Prostate gland (tissue), 2 donors: ENCODE data around the gene TSPAN31. TPM values are rescaled to one million over a fixed set of nuclear protein-coding genes. Genes with fewer than 3 reads are reported as not detected.

ENCODE experiments used
- DNase-seq: peaks from one replicate; pipeline ENCODE4 v3.0.0-alpha.2; 2019; ENCODE audit warnings: low spot score
- H3K27ac ChIP-seq, 2 donors: fragments of 200-600 bp; sonication (generic); 2 replicates each; pipeline ENCODE4 v1.5.1; 2017 to 2019
- H3K27me3 ChIP-seq: fragments of 200-600 bp; sonication (generic); replicated peaks from 2 replicates; pipeline ENCODE4 v1.5.1; 2019; ENCODE audit not compliant: insufficient read depth
- H3K36me3 ChIP-seq, 2 donors: fragments of 200-600 bp; sonication (generic); 1 replicate in 1 of 2; 2 replicates in 1 of 2; pipeline versions ENCODE4 v1.5.1 to v1.8.1; 2017 to 2019
- H3K4me1 ChIP-seq: fragments of 200-600 bp; sonication (generic); replicated peaks from 2 replicates; pipeline ENCODE4 v1.5.1; 2019
- H3K4me3 ChIP-seq, 2 donors: fragments of 200-600 bp; sonication (generic); 2 replicates each; pipeline ENCODE4 v1.5.1; 2017 to 2019
- H3K9me3 ChIP-seq: fragments of 200-600 bp; sonication (generic); 2 replicates; pipeline ENCODE4 v1.5.1; 2017
- POLR2A ChIP-seq: fragments of 450-650 bp; IDR thresholded peaks from one replicate; pipeline ENCODE4 v1.6.1; 2016; ENCODE audit warnings: antibody characterized with exemption, mild to moderate bottlenecking
- POLR2AphosphoS5 ChIP-seq: sonication (generic); formaldehyde crosslinking; IDR thresholded peaks from one replicate; pipeline ENCODE4 v1.6.1; 2017; ENCODE audit warnings: antibody characterized with exemption
- WGBS: methylation state at CpG from one replicate; pipeline ENCODE4 v1.1.5; 2018; 5-methylcytosine and 5-hydroxymethylcytosine counted together
- intact Hi-C: fragments of 100-400 bp; cut with DNase I; formaldehyde crosslinking; loops from one replicate; pipeline ENCODE4 v1.14.2; 2022
- total RNA-seq, 2 donors: library from RNA; depleted of rRNA; stranded (reverse); fragments of >200 nt; gene quantifications; one replicate each; pipeline ENCODE4 v1.1.0, GENCODE V29; 2016
- TF ChIP-seq, protein P1 (sequence below), 4 experiments: fragments of 200-600 bp in 2 of 4; fragments of 450-650 bp in 2 of 4; sonication (generic) in 2 of 4; IDR thresholded peaks; 1 replicate in 3 of 4; 2 replicates in 1 of 4; pipeline ENCODE4 v1.5.1; 2016 to 2019; ENCODE audit warnings: antibody characterized with exemption in 4 of 4, mild to moderate bottlenecking in 2 of 4, moderate library complexity in 2 of 4

Gene TSPAN31
- total RNA-seq, 2 donors from 2014 or later: 40.4 to 127 TPM

DNA sequence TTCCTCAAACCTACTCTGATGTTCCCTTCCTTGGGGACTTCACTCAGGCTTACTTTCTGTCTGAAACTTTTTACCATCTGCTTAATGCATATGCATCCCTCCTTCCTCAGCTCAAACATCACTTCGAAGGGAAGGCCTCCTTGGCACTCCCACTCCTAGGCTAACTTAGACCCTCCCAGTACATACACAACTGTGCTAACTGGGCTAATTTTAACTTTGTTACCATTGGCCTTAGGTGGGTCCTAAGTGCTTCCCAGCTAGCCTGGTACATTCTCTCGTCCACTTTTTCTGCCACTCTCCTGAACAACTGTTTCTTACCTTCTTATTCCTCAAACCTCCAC, 31.4 kb downstream of the TSPAN31 start:
- Histone ChIP-seq H3K36me3 (no peaks in the 10 kb centered on the region), H3K9me3 (no peaks in the 10 kb centered on the region), H3K27me3 (no peaks in the 10 kb centered on the region), H3K27ac (no peak overlapping the region), H3K4me1 (peaks cover 4% of the 10 kb centered on the region), H3K4me3 (no peak overlapping the region)
- no peak for DNase-seq
- WGBS: 83% methylated on average over 2 of the region's 2 CpGs
- TF ChIP-seq POLR2AphosphoS5 (no peak), POLR2A (no peak)
- TF ChIP-seq, protein P1, sequence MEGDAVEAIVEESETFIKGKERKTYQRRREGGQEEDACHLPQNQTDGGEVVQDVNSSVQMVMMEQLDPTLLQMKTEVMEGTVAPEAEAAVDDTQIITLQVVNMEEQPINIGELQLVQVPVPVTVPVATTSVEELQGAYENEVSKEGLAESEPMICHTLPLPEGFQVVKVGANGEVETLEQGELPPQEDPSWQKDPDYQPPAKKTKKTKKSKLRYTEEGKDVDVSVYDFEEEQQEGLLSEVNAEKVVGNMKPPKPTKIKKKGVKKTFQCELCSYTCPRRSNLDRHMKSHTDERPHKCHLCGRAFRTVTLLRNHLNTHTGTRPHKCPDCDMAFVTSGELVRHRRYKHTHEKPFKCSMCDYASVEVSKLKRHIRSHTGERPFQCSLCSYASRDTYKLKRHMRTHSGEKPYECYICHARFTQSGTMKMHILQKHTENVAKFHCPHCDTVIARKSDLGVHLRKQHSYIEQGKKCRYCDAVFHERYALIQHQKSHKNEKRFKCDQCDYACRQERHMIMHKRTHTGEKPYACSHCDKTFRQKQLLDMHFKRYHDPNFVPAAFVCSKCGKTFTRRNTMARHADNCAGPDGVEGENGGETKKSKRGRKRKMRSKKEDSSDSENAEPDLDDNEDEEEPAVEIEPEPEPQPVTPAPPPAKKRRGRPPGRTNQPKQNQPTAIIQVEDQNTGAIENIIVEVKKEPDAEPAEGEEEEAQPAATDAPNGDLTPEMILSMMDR (IDR thresholded peaks at IDR 0.05): no peak
- intact Hi-C loops: no loop called here

DNA sequence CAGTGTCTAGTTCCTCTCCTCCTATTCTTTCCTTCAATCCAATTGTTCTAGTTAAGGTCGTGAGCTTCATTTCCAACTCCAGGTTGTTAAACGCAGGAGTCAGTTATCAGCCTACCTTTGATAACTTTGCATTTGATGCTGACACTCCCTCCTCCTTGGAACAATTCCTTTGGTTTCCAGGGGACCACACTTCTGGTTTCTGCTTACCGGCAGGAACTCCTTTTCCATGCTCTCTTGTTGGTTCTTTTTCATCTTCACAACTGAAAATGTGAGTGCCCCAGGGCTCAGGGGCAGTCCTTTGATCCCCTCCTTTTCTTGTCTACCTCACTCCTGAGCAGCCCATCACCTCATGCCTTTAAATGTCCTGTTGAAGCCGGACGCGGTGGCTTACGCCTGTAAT, 32.5 kb downstream of the TSPAN31 start:
- WGBS: 88% methylated on average over 7 of the region's 7 CpGs
- Histone ChIP-seq H3K27ac (no peak overlapping the region), H3K27me3 (no peaks in the 10 kb centered on the region), H3K4me3 (no peak overlapping the region), H3K9me3 (no peaks in the 10 kb centered on the region), H3K36me3 (no peaks in the 10 kb centered on the region), H3K4me1 (no peaks in the 10 kb centered on the region)
- intact Hi-C loops: no loop called here
- no peak for DNase-seq
- no peak for TF ChIP-seq POLR2AphosphoS5
- no peak for TF ChIP-seq POLR2A
- TF ChIP-seq, protein P1 (IDR thresholded peaks at IDR 0.05): no peak

DNA sequence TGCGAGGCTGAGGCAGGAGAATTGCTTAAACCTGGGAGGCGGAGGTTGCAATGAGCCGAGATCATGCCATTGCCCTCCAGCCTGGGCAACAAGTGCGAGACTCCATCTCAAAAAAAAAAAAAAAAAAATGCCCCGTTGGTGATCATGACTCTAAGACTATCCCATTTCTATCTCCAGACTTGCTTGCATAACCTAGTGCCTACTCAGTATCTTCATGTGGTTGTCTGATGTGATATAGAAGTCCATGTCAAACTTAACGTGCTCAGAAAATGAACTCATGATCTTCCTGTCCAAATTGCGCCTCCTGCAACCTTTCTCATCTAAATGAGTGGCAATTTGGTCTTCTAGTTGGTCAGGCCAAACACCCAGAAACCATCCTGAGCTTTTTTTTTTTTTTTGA, 33.1 kb downstream of the TSPAN31 start:
- 93% methylated on average over 7 of the region's 7 CpGs for WGBS
- TF ChIP-seq POLR2AphosphoS5 (no peak), POLR2A (no peak)
- TF ChIP-seq, protein P1 (IDR thresholded peaks at IDR 0.05): no peak
- no peak overlapping the region for H3K4me3 ChIP-seq
- no peaks in the 10 kb centered on the region for H3K36me3 ChIP-seq
- intact Hi-C loops: no loop called here
- H3K9me3 ChIP-seq: no peaks in the 10 kb centered on the region
- H3K4me1 ChIP-seq: no peaks in the 10 kb centered on the region
- no peaks in the 10 kb centered on the region for H3K27me3 ChIP-seq
- no peak overlapping the region for H3K27ac ChIP-seq
- no peak for DNase-seq

DNA sequence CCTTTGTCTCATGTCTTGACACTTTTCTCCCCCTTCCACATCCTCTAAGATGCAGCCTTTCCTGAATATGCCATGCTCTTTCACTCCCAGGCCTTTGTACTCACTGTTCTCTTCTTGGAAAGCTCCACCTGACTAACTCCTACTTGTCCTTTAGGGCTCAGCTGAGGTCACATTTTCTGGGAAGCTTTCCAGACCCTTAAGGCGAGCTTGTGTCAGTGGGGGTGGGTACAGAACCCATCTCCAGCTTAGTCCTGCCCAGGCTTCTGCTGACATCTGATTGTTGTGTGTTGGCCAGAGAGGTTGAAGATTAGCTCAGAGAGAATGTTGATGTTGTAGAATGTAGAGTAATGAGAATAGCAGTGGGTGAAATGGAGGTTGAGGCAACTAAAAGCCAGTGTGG, 34.9 kb downstream of the TSPAN31 start:
- Histone ChIP-seq H3K27ac (no peak overlapping the region), H3K27me3 (no peaks in the 10 kb centered on the region), H3K36me3 (no peaks in the 10 kb centered on the region), H3K9me3 (no peaks in the 10 kb centered on the region), H3K4me1 (no peaks in the 10 kb centered on the region), H3K4me3 (no peak overlapping the region)
- 40% methylated on average over 1 of the region's 1 CpG for WGBS
- intact Hi-C loops: loop anchor here (5.0 kb wide), 2 partner anchors 48 to 118 kb away; no protein-coding TSS in a partner anchor
- DNase-seq: no peak
- TF ChIP-seq, protein P1 (IDR thresholded peaks at IDR 0.05): no peak
- no peak for TF ChIP-seq POLR2AphosphoS5

DNA sequence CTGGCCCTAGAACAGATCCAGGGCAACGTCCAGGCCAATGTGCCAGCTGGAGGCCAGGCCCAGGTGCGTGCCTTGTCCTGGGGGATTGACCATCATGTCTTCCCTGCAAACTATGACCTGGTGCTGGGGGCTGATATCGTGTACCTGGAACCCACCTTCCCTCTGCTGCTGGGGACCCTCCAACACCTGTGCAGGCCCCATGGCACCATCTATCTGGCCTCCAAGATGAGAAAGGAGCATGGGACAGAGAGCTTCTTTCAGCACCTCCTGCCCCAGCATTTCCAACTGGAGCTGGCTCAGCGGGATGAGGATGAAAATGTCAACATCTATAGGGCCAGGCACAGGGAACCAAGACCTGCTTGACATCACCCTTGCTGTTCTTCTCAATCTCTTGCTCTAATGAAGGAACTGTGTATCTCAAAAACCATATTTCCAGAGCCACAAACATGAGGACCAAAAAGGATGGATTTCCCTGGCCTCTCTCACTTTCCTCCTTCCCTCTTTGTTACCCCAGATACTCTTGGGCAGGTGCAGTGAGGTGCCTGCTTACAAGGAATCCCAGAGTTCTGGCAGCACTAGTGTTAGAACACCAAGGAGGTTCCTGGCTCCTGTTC, 35.6 kb downstream of the TSPAN31 start:
- H3K36me3 ChIP-seq: no peaks in the 10 kb centered on the region
- DNase-seq: no peak
- WGBS: 78% methylated on average over 4 of the region's 4 CpGs
- no peak overlapping the region for H3K4me3 ChIP-seq
- H3K4me1 ChIP-seq: no peaks in the 10 kb centered on the region
- H3K9me3 ChIP-seq: no peaks in the 10 kb centered on the region
- intact Hi-C loops: loop anchor here (5.0 kb wide), 2 partner anchors 47 to 117 kb away; no protein-coding TSS in a partner anchor
- no peaks in the 10 kb centered on the region for H3K27me3 ChIP-seq
- no peak overlapping the region for H3K27ac ChIP-seq
- TF ChIP-seq POLR2AphosphoS5: no peak
